Ascending aorta (tissue), 2 donors: ENCODE measurements around the gene PSMB10. TPM values are rescaled to one million over a fixed set of nuclear protein-coding genes. Genes with fewer than 3 reads are reported as not detected.
"Not testable (repeated sequence)": the region's sequence is repeated elsewhere in the genome, so short reads cannot be mapped to it uniquely, and the experiment has no call there.

Experiments
- DNase-seq, 2 donors: peaks; one replicate each; pipeline ENCODE4 v3.0.0-alpha.2; 2019; ENCODE audit warnings: low spot score in 2 of 2
- H3K27ac ChIP-seq, 2 donors: fragments of 200-600 bp; sonication (generic); one replicate each; pipeline ENCODE4 v1.5.1; 2016 to 2017; ENCODE audit warnings: mild to moderate bottlenecking in 1 of 2
- H3K27me3 ChIP-seq: fragments of 200-600 bp; sonication (generic); one replicate; pipeline ENCODE4 v1.5.1; 2017
- H3K36me3 ChIP-seq, 2 donors: fragments of 200-600 bp; sonication (generic); one replicate each; pipeline ENCODE4 v1.5.1; 2016
- H3K4me1 ChIP-seq, 2 donors: fragments of 200-600 bp; sonication (generic); one replicate each; pipeline ENCODE4 v1.5.1; 2016 to 2017; ENCODE audit warnings: mild to moderate bottlenecking in 1 of 2
- H3K4me3 ChIP-seq, 2 donors: fragments of 200-600 bp; sonication (generic); one replicate each; pipeline ENCODE4 v1.5.1; 2016 to 2017; ENCODE audit warnings: mild to moderate bottlenecking in 1 of 2
- H3K9me3 ChIP-seq, 2 donors: fragments of 200-600 bp; sonication (generic); one replicate each; pipeline ENCODE4 v1.5.1; 2016
- intact Hi-C: fragments of 100-400 bp; cut with DNase I; formaldehyde crosslinking; loops from one replicate; pipeline ENCODE4 v1.15.1; 2023
- total RNA-seq: library from RNA; depleted of rRNA; stranded (reverse); fragments of >200 nt; gene quantifications from one replicate; pipeline ENCODE4 v1.1.0, GENCODE V29; 2016
- TF ChIP-seq, protein P1 (sequence below), 3 experiments: fragments of 200-600 bp in 2 of 3; fragments of 450-650 bp in 1 of 3; sonication (generic) in 2 of 3; IDR thresholded peaks; one replicate each; pipeline ENCODE4 v1.5.1; 2016 to 2019; ENCODE audit warnings: antibody characterized with exemption in 3 of 3, mild to moderate bottlenecking in 1 of 3, moderate library complexity in 1 of 3

Gene PSMB10
- total RNA-seq, 1 donor from 2014 or later: 13.9 TPM

DNA sequence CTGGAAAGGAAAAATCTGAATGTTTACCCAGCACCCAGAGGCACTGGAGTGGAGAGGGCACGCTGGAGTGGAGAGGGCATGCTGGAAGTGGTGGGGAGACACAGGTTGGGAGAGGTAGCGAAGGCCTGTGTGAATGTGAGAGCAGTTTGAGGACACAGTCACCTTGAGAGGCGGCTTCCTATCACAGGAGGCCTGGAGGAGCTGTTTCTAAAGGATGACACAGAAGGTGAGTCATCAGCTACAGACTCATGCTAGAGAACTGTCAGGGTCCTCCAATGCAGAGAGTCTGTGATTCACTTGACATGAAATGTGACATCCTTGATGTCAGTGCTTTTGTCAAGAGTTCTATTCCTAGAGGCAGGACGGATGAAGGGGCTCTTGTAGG is 18.8 kb downstream of the PSMB10 start:
- intact Hi-C loops: no loop called here
- TF ChIP-seq, protein P1, sequence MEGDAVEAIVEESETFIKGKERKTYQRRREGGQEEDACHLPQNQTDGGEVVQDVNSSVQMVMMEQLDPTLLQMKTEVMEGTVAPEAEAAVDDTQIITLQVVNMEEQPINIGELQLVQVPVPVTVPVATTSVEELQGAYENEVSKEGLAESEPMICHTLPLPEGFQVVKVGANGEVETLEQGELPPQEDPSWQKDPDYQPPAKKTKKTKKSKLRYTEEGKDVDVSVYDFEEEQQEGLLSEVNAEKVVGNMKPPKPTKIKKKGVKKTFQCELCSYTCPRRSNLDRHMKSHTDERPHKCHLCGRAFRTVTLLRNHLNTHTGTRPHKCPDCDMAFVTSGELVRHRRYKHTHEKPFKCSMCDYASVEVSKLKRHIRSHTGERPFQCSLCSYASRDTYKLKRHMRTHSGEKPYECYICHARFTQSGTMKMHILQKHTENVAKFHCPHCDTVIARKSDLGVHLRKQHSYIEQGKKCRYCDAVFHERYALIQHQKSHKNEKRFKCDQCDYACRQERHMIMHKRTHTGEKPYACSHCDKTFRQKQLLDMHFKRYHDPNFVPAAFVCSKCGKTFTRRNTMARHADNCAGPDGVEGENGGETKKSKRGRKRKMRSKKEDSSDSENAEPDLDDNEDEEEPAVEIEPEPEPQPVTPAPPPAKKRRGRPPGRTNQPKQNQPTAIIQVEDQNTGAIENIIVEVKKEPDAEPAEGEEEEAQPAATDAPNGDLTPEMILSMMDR (IDR thresholded peaks at IDR 0.05): no peak
- Histone ChIP-seq H3K27me3 (no peaks in the 10 kb centered on the region), H3K4me3 (no peak overlapping the region), H3K4me1 (peaks cover 18 to 23% of the 10 kb centered on the region in 2 donors), H3K9me3 (no peaks in the 10 kb centered on the region), H3K27ac (peak overlapping the region; percentile 56 to 67), H3K36me3 (peaks cover 0 to under 1% of the 10 kb centered on the region in 2 donors)
- DNase-seq: no peak

DNA sequence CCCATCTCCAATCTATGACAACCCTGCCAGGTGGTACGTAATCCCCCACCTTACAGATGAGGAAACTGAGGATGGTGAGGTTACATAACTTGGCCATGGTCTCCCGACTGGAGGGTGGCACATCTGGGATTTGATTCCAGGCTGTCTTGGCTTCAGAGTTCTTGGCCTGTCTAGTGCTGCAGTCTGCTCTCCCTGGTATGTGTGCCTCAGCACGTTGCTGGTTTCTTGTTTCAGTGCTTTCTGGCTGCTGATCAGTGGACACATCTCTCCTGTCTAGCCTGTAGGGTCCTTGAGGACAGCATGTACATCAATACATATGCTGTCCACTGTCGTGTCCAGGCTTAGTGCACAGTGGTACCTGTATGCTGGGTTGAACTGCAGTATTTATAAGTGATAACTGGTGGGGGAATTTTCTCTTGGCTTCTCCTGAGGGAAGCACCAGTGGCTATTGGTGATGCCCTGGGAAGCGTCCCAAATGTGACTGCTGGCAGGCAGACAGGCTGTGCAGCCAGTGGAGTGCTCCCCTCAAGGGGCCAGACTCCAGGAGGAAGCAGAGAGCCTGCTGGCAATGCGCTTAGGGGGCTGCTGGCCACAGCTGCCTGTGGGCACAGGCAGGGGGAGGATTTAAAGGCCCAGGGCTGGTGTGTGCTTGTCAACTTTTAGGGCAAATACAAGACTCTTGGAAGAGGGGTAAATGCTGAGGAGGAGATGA is 19.4 kb downstream of the PSMB10 start:
- H3K27me3 ChIP-seq: no peaks in the 10 kb centered on the region
- peaks cover 18 to 23% of the 10 kb centered on the region in 2 donors for H3K4me1 ChIP-seq
- DNase-seq: no peak
- intact Hi-C loops: no loop called here
- H3K27ac ChIP-seq: peak overlapping the region; percentile 56 to 67
- H3K36me3 ChIP-seq: peaks cover 0 to 3% of the 10 kb centered on the region in 2 donors
- no peaks in the 10 kb centered on the region for H3K9me3 ChIP-seq
- TF ChIP-seq, protein P1 (IDR thresholded peaks at IDR 0.05): no peak
- H3K4me3 ChIP-seq: no peak overlapping the region

DNA sequence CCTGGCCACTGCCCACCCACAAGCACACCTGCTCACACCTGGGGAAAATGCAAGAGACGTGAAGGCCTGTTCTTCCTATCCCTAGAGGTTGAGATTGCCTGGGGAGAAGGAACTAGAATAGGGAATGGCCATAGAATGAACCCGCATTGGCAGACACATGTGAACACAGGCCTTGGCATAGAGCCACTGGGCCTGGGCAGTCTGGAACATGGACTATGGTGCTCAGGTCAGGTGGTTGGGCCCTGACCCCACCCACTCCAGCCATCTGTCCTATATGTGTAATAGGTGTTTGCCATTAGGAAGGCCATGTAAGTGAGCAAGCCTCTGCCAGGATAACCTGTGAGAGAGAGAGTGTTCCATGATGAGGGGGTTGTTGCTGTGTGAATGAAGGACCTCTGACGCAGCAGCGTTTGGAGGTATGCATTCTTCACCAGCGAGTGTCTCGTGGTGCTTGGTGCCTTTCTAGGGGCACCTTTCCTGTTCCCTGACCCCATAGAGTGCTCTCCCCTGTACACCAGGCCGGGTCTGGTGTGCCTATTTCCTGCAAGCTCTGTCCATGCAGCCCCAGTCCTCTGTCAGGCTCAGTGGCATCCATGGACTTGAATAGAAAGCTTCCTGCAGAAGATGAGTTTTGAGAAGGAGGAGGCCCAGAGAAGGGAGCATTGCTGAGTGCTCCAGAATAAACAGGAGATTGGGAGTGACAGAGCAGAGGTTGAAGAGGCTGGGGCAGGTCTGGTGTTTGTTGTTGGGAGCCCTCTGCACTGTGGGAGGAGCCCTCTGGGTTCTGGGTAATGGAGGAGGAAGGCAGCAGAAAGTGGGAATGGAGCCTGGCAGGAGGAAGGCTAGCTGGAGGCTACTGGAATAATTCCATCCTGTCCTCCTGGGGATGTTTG is 20.6 kb downstream of the PSMB10 start:
- H3K27me3 ChIP-seq: no peaks in the 10 kb centered on the region
- H3K9me3 ChIP-seq: no peaks in the 10 kb centered on the region
- H3K4me1 ChIP-seq: peaks cover 18 to 23% of the 10 kb centered on the region in 2 donors
- H3K36me3 ChIP-seq: peaks cover 8 to 12% of the 10 kb centered on the region in 2 donors
- no peak for DNase-seq
- TF ChIP-seq, protein P1 (IDR thresholded peaks at IDR 0.05): no peak
- intact Hi-C loops: no loop called here
- peak overlapping the region in 1 of 2 donors; percentile 67 for H3K27ac ChIP-seq
- no peak overlapping the region for H3K4me3 ChIP-seq

DNA sequence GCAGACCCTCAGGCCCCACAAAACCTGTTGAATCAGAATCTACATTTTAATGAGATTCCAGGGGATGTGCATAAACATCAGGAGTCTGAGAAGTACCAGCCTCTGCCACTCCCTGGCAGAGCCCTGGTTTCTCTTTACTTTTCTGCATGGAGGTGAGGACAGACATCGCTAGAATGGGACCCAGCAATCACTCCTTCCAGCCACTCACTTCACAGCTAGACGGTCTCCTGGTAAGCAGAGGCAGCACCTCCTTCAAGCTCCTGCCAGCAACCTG is 21.2 kb downstream of the PSMB10 start:
- intact Hi-C loops: not testable (repeated sequence)
- H3K36me3 ChIP-seq: peaks cover 14 to 19% of the 10 kb centered on the region in 2 donors

DNA sequence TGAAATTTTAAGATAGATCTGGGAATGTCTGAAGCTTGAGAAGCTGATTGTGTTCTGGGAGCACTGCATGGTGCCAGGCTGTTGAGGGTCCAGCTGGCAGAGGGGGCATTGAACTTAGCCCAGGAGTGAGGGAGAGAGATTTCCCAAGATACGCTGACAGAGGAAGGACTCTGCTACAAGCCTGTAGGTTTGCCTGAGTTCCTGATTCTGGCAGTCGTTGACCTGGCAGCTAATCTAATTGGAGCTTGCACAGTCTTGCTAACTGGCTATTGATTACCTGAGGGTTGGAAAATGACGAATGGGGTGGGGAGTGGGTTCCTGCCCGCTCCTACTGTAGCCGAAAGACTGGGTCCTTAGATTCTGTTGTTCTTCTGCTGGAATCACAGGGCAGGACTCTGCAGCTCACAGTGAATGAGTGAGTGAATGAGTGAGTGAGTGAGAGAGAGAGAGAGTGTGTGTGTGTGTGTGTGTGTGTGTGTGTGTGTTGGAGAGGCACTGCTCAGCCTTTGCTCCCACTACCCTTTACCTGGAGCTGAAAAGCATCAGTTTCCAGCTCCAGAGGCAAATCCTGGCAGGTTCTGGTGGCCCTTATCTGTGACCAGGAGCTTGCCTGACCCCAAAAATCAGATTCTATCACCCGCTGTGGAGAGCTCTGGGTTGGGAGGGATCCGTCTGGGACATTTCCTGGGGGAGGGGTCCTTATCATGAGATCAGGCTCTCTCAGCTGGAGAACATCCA is 21.7 kb downstream of the PSMB10 start:
- Histone ChIP-seq H3K9me3 (no peaks in the 10 kb centered on the region), H3K36me3 (peaks cover 14 to 24% of the 10 kb centered on the region in 2 donors), H3K4me3 (no peak overlapping the region), H3K27ac (no peak overlapping the region), H3K27me3 (no peaks in the 10 kb centered on the region), H3K4me1 (peaks cover 18 to 23% of the 10 kb centered on the region in 2 donors)
- TF ChIP-seq, protein P1 (IDR thresholded peaks at IDR 0.05): no peak
- DNase-seq: no peak
- intact Hi-C loops: no loop called here

More for the DNA sequence above, 21.2 kb downstream of the PSMB10 start:
- DNase-seq, H3K27me3 ChIP-seq, H3K27ac ChIP-seq, H3K4me3 ChIP-seq, H3K9me3 ChIP-seq: not testable (repeated sequence)
- peaks cover 18 to 23% of the 10 kb centered on the region in 2 donors for H3K4me1 ChIP-seq
